ENCODE data around the gene METTL4. TPM values are rescaled to one million over a fixed set of nuclear protein-coding genes. Genes with fewer than 3 reads are reported as not detected.

METTL4 gene
- total RNA-seq, 3 donors from 2014 or later (not counting 1 experiment from before 2014, with no cell fraction given), result 9.1 to 11.3 (median 10.6) TPM

DNA sequence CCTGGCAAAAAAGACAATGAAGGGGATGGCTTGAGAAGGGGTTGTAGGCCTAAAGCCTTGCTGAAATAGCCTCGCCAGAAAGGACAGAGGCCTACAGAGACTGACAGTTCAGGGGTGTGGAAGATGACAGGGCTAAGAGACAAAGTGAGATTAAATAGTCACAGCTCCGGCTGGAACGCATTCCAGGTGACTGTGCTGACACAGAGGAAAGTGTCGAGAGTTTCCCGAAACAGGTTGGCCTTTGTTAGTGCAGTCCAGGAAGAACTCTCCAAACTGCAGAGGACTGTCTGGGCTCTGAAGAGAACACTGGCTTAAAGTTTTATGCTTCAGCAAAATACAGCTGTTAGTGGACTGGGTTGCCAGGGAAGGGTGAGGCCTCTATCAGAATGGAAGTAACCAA, 52.8 kb downstream of the METTL4 start:
- Mint-ChIP-seq H3K4me1 (peaks cover 6 to 19% of the 10 kb centered on the region in 2 donors), H3K27ac (no peak overlapping the region), H3K9me3 (no peaks in the 10 kb centered on the region), H3K36me3 (no peaks in the 10 kb centered on the region), H3K27me3 (ENCODE audit: low read depth in 2 of 2) (no peaks in the 10 kb centered on the region), H3K4me3 (no peak overlapping the region)
- Histone ChIP-seq H3K9me3 (ENCODE audit: control insufficient read depth, insufficient read depth, low read length) (no peaks in the 10 kb centered on the region), H3K36me3 (ENCODE audit: control insufficient read depth, insufficient read depth, low read length) (no peaks in the 10 kb centered on the region), H3K4me3 (ENCODE audit: low read length) (no peak overlapping the region), H3K4me1 (ENCODE audit: control insufficient read depth, insufficient read depth, low read length) (no peaks in the 10 kb centered on the region), H3K27me3 (ENCODE audit: control insufficient read depth, insufficient read depth, low read length) (no peaks in the 10 kb centered on the region), H3K27ac (ENCODE audit: low read length) (no peak overlapping the region)
- no peak for DNase-seq
- no peak for ATAC-seq
- TF ChIP-seq, protein P1, sequence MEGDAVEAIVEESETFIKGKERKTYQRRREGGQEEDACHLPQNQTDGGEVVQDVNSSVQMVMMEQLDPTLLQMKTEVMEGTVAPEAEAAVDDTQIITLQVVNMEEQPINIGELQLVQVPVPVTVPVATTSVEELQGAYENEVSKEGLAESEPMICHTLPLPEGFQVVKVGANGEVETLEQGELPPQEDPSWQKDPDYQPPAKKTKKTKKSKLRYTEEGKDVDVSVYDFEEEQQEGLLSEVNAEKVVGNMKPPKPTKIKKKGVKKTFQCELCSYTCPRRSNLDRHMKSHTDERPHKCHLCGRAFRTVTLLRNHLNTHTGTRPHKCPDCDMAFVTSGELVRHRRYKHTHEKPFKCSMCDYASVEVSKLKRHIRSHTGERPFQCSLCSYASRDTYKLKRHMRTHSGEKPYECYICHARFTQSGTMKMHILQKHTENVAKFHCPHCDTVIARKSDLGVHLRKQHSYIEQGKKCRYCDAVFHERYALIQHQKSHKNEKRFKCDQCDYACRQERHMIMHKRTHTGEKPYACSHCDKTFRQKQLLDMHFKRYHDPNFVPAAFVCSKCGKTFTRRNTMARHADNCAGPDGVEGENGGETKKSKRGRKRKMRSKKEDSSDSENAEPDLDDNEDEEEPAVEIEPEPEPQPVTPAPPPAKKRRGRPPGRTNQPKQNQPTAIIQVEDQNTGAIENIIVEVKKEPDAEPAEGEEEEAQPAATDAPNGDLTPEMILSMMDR (IDR thresholded peaks at IDR 0.05), result no peak
- intact Hi-C loops (cut with micrococcal nuclease), result no loop called here
- 92% methylated on average over 5 of the region's 5 CpGs for WGBS (ENCODE audit: insufficient coverage)

DNA sequence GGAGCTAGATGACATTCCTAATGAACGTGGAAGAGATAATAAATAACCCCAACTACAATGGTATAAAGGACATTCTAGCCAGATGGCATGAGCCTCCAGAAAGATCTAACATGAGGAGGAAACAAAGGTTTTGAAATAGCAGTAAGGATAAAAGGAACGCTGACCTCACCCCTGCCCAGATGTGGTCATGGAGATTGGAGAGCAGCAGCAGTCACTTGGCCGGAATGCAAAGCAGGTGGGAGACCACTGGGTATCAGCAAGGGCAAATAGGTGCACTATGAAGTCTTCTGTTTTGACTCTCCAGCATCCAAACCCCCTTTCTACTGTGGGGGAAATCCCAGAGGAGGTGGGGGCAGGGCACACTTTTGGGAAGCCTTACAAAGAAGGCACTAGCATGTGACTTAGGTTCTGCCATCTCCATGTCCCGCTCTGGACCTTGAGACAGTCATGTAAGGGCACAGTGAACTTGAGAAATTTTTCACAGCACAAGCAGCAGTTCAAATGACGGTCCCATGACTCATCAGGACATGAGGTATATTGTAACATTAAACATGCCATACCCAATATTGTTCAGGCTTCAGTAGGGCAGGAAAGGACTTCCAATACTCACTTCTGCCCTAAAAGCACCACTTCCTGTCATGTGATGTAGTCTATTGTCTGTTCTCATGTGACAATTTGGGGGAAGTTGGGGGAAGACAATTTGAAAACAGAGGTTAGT, 55.2 kb downstream of the METTL4 start:
- intact Hi-C loops (cut with micrococcal nuclease), result no loop called here
- Mint-ChIP-seq H3K27me3 (ENCODE audit: low read depth in 2 of 2) (no peaks in the 10 kb centered on the region), H3K27ac (peak overlapping the region in 1 of 2 donors; percentile 2), H3K4me1 (peaks cover 6 to 19% of the 10 kb centered on the region in 2 donors), H3K9me3 (no peaks in the 10 kb centered on the region), H3K36me3 (no peaks in the 10 kb centered on the region), H3K4me3 (no peak overlapping the region)
- no peaks in the 10 kb centered on the region for H3K4me1 ChIP-seq (ENCODE audit: control insufficient read depth, insufficient read depth, low read length)
- H3K9me3 ChIP-seq (ENCODE audit: control insufficient read depth, insufficient read depth, low read length), result no peaks in the 10 kb centered on the region
- TF ChIP-seq, protein P1 (IDR thresholded peaks at IDR 0.05), result no peak
- H3K36me3 ChIP-seq (ENCODE audit: control insufficient read depth, insufficient read depth, low read length), result no peaks in the 10 kb centered on the region
- WGBS (ENCODE audit: insufficient coverage), result 85% methylated on average over 4 of the region's 5 CpGs
- DNase-seq (peak in 1 of 2 donors; percentile 35), ATAC-seq (peak; percentile 27 to 55 (median 50))
- H3K27ac ChIP-seq (ENCODE audit: low read length), result no peak overlapping the region
- H3K27me3 ChIP-seq (ENCODE audit: control insufficient read depth, insufficient read depth, low read length), result no peaks in the 10 kb centered on the region
- H3K4me3 ChIP-seq (ENCODE audit: low read length), result no peak overlapping the region

DNA sequence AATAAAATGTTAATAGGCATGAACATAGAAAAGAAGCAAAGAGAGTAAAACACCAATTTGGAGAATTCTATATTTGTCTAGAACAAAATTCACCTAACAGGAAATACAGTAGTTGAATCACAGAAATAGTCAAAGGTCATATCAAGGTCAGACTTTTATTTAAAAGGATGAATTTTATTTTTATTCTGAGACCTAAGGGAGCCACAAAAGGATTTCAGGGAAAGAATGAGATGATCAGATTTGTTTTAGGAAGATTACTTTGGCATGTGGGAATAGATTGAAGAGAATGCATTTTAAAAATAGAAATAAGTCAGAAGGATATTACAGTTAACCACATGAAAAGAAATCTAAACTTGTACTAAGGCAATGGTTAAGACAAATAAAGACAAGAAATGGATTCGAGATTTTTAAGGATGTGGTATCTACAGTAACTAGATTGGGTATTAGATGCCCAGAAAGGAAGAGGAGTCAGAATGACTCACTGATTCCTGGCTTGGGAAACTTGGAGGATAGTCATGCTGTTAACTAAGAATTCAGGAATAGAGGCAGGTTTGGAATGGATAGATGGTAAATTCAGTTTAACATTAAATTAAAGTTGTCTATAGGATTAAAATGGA, 56.0 kb downstream of the METTL4 start:
- no peaks in the 10 kb centered on the region for H3K4me1 ChIP-seq (ENCODE audit: control insufficient read depth, insufficient read depth, low read length)
- DNase-seq, result no peak
- no peak overlapping the region for H3K4me3 ChIP-seq (ENCODE audit: low read length)
- Mint-ChIP-seq H3K4me1 (peaks cover 6 to 19% of the 10 kb centered on the region in 2 donors), H3K36me3 (no peaks in the 10 kb centered on the region), H3K9me3 (no peaks in the 10 kb centered on the region), H3K27ac (no peak overlapping the region), H3K4me3 (no peak overlapping the region), H3K27me3 (ENCODE audit: low read depth in 2 of 2) (peaks cover 0 to 3% of the 10 kb centered on the region in 2 donors)
- no peaks in the 10 kb centered on the region for H3K9me3 ChIP-seq (ENCODE audit: control insufficient read depth, insufficient read depth, low read length)
- intact Hi-C loops (cut with micrococcal nuclease), result no loop called here
- H3K36me3 ChIP-seq (ENCODE audit: control insufficient read depth, insufficient read depth, low read length), result no peaks in the 10 kb centered on the region
- TF ChIP-seq, protein P1 (IDR thresholded peaks at IDR 0.05), result no peak
- no peak overlapping the region for H3K27ac ChIP-seq (ENCODE audit: low read length)
- H3K27me3 ChIP-seq (ENCODE audit: control insufficient read depth, insufficient read depth, low read length), result no peaks in the 10 kb centered on the region
- ATAC-seq, result no peak
- 33% methylated on average over 1 of the region's 1 CpG for whole genome bisulfite sequencing (ENCODE audit: insufficient coverage)

Measured in natural killer cell (primary cell).